GM19452 (cell line): ENCODE results near the gene TK2.
A peak's percentile ranks its signal among the peaks of the same experiment; 100 is the strongest.
"Not testable (repeated sequence)": the region's sequence is repeated elsewhere in the genome, so short reads cannot be mapped to it uniquely, and the experiment has no call there.

Experiments
- ATAC-seq: cut with Tn5 transposase; IDR thresholded peaks from one replicate; pipeline ENCODE4 v1.9.1; 2021; ENCODE audit not compliant: unreplicated experiment

TK2 gene

DNA sequence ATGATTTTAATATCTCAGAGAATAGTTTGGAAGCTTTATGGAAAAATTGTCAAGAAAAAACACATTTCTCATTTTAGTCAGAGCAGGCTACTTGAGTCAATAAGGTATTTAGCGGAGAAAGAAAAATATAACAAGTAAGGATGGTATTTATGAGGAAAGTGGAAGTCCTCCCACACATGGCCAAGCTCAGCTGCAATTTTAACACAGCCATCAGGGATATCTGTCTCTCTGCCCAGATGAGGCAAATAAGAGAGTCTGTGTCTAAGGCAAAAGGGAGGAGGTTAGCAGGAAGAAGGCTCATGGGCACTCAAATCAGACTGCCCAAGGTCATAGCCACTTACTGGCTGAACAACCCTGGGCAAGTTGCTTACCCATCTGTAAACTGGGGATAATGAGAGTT lies 24.2 kb upstream of the TK2 start:
- ATAC-seq = no peak

DNA sequence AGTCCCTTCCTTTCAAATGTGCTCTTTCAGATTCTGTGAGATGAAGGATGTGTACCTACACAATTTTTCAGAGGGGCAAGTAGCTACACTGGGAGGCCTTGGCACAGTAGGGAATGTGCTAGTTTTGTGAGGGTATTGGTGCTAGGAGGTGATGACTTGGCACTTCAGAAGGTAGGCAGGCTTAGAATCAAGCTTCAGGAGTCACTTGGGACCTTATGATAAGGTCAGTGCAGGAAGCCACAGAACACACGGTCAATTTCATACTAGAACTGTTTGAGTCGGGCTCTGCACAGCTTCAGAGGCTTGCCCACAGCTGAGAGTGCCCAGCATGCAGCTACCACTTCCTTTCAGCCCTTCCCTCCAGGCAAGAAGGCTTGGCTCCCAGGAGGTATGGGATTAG lies 22.4 kb upstream of the TK2 start:
- ATAC-seq = no peak

DNA sequence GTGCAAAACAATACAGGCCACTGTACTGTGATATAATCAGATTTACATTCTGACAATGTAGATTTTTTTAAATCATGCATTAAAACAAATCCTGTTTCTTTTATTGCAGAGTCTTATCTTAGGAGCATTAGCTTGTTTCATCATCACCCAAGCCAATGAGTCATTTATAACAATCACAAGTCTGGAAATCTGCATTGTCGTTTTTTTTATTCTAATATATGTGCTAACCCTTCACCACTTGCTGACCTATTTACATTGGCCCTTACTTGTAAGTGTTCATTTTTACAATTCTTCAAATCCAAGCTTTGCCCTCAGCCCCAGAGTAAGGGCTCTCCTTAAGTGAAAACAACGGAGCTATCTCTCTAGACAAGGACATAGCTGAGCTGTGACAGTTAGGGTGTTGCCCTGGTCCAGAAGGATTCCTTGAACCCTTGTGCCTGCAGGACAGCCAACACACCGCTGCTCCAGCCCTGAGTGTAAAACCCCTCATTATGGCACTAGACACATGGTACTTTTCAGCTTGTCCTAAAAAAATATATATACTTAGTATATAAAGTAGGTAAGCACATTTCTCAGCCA lies 20.0 kb upstream of the TK2 start:
- ATAC-seq = no peak

DNA sequence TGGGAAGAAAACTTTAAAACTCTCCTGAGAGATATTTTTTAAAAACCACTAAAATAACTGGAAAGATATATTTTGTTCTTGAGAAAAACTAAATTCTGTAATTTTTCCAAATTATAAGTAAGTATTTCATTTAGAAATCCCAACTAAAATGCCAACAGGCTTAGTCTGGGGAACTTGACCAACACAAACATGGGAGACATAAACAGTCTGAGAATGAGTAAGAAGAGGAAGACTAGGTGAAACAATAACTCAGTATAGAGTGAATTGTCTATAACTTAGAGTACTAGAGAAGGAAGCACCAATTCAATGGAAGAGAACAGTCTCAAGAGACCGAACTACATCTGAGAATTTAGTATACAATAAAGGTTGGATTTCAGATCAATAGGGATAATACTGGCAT lies 19.2 kb upstream of the TK2 start:
- ATAC-seq = no peak

DNA sequence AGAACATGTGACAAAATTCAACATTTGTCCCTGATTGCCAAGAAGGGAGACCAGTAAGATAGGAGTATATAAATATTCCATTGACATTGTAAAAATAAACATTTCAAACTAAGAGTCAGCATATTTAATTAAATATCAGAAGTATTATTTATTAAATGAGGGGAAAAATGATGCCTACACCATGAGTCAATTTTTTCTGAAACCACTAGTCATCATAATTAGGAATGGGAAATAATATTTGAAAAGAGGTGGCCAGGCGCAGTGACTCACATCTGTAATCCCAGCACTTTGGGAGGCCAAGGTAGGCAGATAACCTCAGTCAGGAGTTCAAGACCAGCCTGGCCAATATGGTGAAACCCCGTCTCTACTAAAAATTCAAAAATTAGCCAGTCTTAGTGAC lies 18.4 kb upstream of the TK2 start:
- no peak for ATAC-seq

DNA sequence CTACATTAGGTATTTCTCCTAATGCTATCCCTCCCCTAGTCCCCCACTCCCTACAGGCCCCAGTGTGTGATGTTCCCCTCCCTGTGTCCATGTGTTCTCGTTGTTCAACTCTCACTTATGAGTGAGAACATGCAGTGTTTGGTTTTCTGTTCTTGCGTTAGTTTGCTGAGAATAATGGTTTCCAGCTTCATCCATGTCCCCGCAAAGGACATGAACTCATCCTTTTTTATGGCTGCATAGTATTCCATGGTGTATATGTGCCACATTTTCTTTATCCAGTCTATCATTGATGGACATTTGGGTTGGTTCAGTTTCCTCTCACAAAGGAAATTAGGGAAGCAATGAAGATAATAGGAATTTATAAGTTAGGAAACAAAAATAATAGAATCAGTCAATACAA lies 17.3 kb upstream of the TK2 start:
- not testable (repeated sequence) for ATAC-seq

DNA sequence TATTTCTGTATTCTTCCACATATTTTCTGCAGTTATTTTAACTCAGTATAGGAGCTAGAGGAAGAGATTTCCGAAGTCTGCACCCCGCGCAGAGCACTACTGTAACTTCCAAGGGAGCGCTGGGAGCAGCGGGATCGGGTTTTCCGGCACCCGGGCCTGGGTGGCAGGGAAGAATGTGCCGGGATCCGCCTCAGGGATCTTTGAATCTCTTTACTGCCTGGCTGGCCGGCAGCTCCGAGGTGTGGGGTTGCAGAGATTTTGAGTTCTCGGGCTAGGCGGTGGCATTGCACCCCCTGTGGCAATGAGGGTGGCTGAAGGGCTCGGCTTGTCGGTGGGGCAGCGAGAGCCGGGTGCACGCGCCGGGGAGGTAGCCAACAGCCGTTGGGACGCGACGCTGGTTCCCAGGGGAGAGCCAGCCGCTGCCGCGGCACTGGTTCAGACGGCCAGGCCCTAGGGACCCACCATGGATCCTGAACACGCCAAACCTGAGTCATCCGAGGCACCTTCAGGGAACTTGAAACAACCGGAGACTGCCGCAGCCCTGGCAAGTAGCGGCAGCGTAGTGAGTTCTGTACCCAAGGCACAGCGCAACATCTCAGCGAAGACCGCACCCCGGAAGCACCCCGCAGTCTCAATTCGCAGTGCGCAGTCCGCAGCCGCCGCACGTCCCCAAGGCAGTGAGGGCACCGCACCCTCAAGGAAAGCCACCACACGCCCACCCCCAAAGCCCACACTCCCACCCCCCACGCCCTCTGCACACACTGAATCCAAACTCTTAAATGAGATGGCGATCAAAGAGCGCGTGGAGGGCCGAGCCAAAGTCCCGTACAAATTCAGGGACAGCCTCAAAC lies 16.4 kb upstream of the TK2 start, which contains the start of gene CMTM1:
TSS of gene CMTM1 (plus strand) at position 389 of the 851 bp plus-strand sequence. CDS start at position 464, 75 bp downstream.
- no peak for ATAC-seq

DNA sequence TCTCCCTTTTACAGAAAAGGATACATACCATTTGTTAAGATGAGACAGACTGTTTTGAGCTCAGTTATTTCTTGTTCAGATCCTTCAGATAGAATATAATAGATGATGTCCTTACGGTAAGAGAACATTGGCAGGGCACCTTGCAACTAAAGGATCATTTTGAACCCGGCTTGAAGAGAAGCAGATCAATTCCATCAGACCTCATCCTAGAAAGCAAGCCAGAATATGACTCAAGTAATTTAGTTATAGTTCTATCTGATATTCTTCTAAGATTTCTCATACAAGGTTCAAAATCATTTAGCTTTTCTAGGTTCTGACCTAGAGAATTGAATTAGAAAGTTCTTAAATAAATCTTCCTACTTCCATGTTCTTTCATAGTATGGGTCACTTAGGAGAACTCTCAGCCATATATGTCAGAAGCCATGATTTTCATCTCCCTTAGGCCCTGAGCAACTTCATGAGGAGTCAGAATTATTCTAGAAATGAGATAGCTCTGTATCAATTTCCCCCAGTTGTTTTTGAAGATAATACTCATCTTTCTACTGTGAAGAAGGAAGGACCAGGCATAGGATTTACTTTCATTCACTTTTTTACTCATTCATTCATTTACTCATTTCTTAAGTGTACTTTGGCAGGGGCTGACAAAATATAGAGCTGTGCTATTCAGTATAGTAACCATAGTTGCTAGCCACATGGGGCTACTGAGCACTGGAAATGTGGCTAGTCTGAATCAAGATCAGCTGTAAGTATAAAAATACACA lies 13.8 kb upstream of the TK2 start:
- no peak for ATAC-seq

DNA sequence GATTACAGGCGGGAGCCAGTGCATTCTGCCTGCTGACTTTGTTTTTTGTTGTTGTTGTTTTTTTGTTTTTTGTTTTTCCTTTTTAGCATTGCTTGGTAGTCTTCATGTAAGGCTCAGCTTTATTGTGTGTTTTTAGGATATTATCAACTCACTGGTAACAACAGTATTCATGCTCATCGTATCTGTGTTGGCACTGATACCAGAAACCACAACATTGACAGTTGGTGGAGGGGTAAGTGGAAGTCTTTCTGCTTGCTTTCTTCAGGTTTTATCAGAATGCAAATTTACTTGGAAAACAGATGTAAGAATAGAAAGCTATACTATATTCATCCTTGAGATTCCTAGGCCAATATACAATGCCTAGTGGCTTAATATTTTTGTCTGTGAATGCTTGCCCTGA lies 13.1 kb upstream of the TK2 start:
- ATAC-seq = no peak

DNA sequence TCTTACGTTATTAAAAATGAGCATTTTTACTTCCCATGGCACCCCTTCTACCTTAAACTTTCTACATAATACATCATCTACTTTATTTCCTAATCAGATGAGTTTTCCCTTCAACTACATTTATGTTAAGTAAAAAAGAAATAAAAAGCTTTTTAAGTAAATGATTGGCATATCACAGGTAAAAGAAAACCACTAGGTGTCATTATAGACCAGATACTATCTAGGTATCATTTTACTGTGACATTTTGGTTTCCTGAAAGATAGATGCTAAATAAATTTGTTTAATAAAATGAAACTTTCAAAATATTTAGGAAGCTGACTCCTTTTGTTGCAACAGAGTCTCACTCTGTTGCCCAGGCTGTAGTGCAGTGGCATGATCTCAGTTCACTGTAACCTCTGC lies 12.5 kb upstream of the TK2 start:
- ATAC-seq = no peak

DNA sequence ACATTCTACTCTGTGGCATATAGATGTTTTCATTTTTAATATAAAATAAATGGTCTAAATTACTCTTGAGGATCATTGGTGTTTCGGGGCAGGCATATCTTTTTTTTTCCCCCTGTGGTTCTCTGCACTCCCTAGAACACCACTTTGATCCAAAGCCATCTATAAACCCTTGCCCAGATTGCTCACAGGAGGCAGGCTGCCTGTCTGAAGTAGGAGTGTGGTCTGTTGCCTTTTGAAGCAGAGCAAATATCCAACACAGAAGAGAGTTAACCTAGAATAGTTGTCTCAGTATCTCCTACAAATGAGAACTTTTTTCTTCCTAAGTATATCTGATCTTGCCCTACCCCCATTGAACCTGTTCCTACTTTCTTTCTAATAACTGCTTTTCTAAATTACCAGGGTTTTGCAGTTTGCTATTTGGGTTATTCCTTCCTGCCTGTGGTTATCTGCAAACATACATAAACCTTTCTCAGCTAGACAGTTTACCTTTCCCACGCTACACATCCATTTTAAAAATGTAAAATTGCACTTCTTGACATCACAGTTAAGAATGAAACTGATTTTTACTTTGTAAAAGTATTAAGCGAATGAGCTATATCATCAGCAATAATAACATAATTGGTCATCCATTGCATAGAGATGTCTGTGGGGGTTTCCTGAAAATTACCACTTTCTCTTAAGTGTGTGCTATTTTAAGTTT lies 11.6 kb upstream of the TK2 start:
- no peak for ATAC-seq

DNA sequence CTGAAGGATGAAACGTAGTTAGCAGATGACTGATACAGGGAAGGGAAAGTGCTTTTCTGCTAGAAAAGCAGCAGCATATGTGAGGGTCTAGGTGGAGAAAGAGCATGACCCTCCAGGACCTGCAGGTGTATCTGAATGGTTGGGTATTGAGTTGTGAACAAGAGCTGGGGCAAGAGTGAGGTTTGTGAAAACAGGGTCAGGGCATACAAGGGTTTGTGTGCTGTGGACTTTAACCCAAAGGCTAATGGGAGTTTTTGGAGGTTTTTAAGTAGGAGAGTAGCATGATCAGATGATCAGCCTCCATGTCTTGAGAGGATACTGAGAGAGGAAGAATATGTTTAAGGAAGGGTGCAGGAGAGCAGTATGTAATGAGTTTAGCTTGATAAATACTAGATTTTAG lies 10.2 kb upstream of the TK2 start:
- ATAC-seq = no peak

DNA sequence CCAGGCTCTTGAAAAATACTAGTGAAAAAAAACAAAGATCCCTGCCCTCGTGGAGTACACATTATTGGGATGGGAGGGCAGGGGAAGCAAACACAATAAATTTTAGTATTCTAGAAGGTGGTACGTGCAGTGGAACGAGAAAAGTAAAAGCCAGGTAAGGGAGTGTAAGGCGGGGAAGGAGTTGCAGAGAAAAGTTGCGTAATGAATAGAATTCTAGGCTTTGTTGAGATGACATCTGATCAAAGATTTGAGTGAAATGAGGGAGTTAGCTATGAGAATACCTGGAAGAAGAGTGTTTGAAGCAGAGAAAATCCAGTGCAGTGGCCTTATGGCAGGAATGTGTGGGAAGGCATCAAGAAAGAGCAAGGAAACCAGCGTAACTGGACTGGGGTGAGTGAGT lies 4.6 kb upstream of the TK2 start:
- ATAC-seq = no peak

DNA sequence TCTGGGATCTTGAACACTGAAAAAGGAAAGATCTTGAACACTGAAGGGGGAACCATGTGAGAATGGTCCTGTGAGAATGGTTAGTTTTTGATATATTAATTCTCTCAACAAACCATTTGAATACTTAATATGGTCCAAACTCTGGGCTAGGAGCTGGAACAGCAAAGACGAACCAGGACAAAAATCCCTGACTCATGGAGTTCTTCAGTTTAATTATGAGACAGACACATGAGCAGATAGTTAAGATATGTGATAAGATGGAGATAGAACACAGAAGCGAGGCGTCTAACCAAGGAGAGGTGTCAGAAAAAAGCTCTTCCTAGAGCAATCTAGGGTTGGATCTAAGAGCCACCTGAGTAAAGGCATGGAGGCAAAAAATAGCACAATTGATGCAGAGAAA lies 4.1 kb upstream of the TK2 start:
- ATAC-seq = no peak

DNA sequence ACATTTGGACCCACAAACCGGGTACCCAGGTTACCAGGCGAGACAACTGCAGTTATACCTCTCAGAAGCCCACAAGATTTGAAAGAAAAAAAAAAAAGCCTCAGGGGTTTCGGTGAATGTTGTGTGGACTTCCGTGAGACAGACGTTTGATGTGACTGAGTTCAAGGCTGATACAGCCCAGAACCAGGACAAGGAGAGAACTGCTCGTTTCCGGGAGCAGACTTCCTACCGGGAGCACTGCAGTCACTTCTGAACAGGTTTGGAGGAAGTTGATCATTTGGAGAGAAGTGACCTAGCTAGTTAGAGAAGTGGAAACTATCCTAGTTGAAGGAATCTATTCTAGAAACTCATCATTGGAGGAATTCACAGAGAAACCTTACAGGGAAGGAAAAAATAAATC lies 3.3 kb upstream of the TK2 start:
- ATAC-seq = no peak

DNA sequence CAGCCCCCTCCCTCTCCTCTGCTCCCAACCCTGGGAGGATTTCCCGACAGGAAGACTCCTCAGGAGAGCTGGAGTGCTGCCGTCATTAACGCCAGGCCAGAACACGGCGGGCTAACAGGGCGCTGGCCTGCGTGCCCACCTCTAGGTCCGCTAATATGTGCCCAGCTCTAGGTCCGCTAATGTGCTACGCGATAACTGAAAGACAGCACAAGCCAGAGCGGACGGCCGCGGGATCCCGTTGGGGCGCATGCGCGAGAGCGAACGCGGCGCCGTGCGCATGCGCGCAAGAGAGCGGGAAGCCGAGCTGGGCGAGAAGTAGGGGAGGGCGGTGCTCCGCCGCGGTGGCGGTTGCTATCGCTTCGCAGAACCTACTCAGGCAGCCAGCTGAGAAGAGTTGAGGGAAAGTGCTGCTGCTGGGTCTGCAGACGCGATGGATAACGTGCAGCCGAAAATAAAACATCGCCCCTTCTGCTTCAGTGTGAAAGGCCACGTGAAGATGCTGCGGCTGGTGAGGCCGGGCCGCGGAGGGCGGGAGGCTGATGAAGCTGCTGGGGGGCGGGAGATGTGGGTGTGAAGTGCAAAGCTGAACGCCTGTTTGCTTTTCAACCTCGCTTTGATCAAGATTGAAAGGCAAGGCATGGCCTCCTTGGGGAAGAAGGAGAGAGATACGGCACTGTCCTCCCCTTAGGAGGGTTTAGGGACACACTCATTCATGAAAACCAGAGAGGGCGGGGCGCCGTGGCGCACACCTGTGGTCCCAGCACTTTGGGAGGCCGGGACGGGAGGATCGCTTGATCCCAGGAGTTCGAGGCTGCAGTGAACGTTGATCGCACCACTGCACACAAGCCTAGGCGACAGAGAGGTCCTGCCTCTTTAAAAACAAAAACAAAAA lies 2.6 kb upstream of the TK2 start, which contains the start of gene CKLF:
TSS of gene CKLF (plus strand) at position 291 of the 892 bp plus-strand sequence. CDS start at position 431, 140 bp downstream.
- peak; percentile 78 for ATAC-seq

DNA sequence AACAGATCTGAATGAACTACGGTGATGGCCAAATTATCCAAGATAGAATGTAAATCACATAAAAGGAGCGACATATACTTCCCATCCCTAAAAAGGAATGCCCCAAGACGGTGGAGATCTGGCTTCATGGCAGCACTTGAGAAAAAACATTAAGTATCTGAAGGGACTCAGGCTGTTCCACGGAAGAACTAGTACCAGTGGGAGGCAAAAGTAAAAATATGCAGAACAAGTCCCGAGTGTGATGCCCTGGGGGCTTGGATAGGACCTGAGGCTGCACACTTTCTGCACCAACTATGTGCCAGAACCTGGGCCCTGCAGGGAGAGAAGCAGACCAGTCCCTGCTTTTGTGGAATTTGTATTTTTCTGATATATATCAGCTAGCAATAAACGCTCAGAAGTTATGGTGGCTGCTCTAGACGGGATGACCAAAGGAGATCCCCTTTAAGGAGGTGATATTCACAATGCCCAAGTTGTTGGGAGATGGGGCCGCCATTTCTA lies 1.9 kb upstream of the TK2 start:
- no peak for ATAC-seq

DNA sequence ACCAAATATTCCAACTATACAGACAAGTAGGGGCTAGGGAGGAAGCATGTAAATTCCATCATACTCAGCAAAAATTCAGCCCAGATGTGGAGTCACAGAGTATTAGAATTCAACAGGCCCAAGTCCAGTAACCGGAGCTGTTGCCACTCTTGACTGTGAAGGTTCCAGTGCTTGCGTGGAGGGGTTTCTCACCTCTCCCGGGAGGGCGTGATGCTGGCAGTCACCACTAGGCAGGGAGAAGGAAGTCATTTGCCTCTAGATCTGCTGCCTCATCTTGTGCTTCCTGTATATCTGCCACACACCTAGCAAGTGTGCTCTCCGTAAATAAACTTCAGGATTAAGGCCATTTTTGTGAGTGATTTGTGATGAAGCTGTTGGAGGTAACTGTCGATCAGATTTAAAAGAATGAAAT lies 1.4 kb upstream of the TK2 start:
- no peak for ATAC-seq

DNA sequence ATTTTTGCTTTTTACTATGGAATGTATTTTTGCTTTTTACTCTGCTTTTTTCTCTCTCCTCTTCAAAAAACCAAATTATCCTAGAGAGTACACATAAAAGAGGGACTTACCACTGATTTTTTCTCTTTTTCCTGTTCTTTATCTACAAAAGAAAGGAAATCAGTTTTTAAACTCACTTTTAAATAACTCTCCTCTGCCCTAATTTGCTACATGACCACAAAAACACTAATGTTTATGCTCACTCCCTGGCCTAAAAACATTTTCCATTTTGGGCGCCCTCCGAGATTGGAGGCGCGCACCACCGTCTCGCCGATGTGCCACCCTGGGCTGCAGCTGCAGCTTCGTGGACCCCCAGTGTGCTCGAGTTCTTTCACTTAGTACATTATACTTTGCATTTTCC lies 1.1 kb downstream of the TK2 start:
- no peak for ATAC-seq

DNA sequence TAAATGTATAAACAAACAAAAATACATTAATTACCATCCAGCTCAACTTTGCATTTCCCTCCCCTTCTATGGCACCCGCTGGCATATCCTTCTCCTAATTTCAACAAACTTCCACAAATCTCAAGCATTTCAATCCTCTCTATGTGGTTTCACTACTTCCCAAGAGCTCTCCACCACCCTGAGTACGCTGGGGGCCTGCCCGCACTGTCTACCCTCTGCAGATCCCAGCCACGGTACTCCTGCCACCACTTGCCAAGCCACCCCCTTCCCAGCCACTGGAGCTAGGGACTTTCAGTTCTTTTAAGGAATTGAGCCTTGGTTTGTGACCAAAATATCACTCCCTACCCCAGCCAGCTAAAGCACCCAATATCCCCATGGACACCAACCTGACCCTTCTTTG lies 1.9 kb downstream of the TK2 start:
- ATAC-seq = no peak
